Ascending aorta (tissue), 2 donors: Measurements from ENCODE around the gene SLC16A12. TPM values are rescaled to one million over a fixed set of nuclear protein-coding genes. Genes with fewer than 3 reads are reported as not detected.

ENCODE experiments used
- DNase-seq, 2 donors: peaks; one replicate each; pipeline ENCODE4 v3.0.0-alpha.2; 2019; ENCODE audit warnings: low spot score in 2 of 2
- H3K27ac ChIP-seq, 2 donors: fragments of 200-600 bp; sonication (generic); one replicate each; pipeline ENCODE4 v1.5.1; 2016 to 2017; ENCODE audit warnings: mild to moderate bottlenecking in 1 of 2
- H3K27me3 ChIP-seq: fragments of 200-600 bp; sonication (generic); one replicate; pipeline ENCODE4 v1.5.1; 2017
- H3K36me3 ChIP-seq, 2 donors: fragments of 200-600 bp; sonication (generic); one replicate each; pipeline ENCODE4 v1.5.1; 2016
- H3K4me1 ChIP-seq, 2 donors: fragments of 200-600 bp; sonication (generic); one replicate each; pipeline ENCODE4 v1.5.1; 2016 to 2017; ENCODE audit warnings: mild to moderate bottlenecking in 1 of 2
- H3K4me3 ChIP-seq, 2 donors: fragments of 200-600 bp; sonication (generic); one replicate each; pipeline ENCODE4 v1.5.1; 2016 to 2017; ENCODE audit warnings: mild to moderate bottlenecking in 1 of 2
- H3K9me3 ChIP-seq, 2 donors: fragments of 200-600 bp; sonication (generic); one replicate each; pipeline ENCODE4 v1.5.1; 2016
- intact Hi-C: fragments of 100-400 bp; cut with DNase I; formaldehyde crosslinking; loops from one replicate; pipeline ENCODE4 v1.15.1; 2023
- total RNA-seq: library from RNA; depleted of rRNA; stranded (reverse); fragments of >200 nt; gene quantifications from one replicate; pipeline ENCODE4 v1.1.0, GENCODE V29; 2016
- TF ChIP-seq, protein P1 (sequence below), 3 experiments: fragments of 200-600 bp in 2 of 3; fragments of 450-650 bp in 1 of 3; sonication (generic) in 2 of 3; IDR thresholded peaks; one replicate each; pipeline ENCODE4 v1.5.1; 2016 to 2019; ENCODE audit warnings: antibody characterized with exemption in 3 of 3, mild to moderate bottlenecking in 1 of 3, moderate library complexity in 1 of 3

The SLC16A12 gene
- total RNA-seq, 1 donor from 2014 or later = not detected

- intact Hi-C loops = no loop called here
These were observed 29.6 kb downstream of the SLC16A12 start for GRCh38 chr10:89505640-89506275.

GRCh38 chr10:89504691-89505090 is 30.7 kb downstream of the SLC16A12 start:
- Histone ChIP-seq H3K4me3 (no peak overlapping the region), H3K36me3 (no peaks in the 10 kb centered on the region), H3K4me1 (no peaks in the 10 kb centered on the region), H3K27ac (no peak overlapping the region), H3K27me3 (no peaks in the 10 kb centered on the region), H3K9me3 (no peaks in the 10 kb centered on the region)
- no peak for DNase-seq
- intact Hi-C loops = no loop called here
- TF ChIP-seq, protein P1, sequence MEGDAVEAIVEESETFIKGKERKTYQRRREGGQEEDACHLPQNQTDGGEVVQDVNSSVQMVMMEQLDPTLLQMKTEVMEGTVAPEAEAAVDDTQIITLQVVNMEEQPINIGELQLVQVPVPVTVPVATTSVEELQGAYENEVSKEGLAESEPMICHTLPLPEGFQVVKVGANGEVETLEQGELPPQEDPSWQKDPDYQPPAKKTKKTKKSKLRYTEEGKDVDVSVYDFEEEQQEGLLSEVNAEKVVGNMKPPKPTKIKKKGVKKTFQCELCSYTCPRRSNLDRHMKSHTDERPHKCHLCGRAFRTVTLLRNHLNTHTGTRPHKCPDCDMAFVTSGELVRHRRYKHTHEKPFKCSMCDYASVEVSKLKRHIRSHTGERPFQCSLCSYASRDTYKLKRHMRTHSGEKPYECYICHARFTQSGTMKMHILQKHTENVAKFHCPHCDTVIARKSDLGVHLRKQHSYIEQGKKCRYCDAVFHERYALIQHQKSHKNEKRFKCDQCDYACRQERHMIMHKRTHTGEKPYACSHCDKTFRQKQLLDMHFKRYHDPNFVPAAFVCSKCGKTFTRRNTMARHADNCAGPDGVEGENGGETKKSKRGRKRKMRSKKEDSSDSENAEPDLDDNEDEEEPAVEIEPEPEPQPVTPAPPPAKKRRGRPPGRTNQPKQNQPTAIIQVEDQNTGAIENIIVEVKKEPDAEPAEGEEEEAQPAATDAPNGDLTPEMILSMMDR (IDR thresholded peaks at IDR 0.05) = no peak

More at GRCh38 chr10:89505640-89506275, 29.6 kb downstream of the SLC16A12 start:
- no peaks in the 10 kb centered on the region for H3K4me1 ChIP-seq
- H3K9me3 ChIP-seq = no peaks in the 10 kb centered on the region
- H3K27me3 ChIP-seq = no peaks in the 10 kb centered on the region
- H3K4me3 ChIP-seq = no peak overlapping the region
- TF ChIP-seq, protein P1 (IDR thresholded peaks at IDR 0.05) = no peak
- DNase-seq = no peak
- no peaks in the 10 kb centered on the region for H3K36me3 ChIP-seq
- H3K27ac ChIP-seq = no peak overlapping the region

GRCh38 chr10:89503652-89504370 is 31.6 kb downstream of the SLC16A12 start:
- TF ChIP-seq, protein P1 (IDR thresholded peaks at IDR 0.05) = no peak
- intact Hi-C loops = no loop called here
- Histone ChIP-seq H3K4me3 (no peak overlapping the region), H3K9me3 (no peaks in the 10 kb centered on the region), H3K36me3 (no peaks in the 10 kb centered on the region), H3K27me3 (no peaks in the 10 kb centered on the region), H3K27ac (no peak overlapping the region), H3K4me1 (no peaks in the 10 kb centered on the region)
- DNase-seq = no peak

- H3K27ac ChIP-seq = no peak overlapping the region
- H3K27me3 ChIP-seq = no peaks in the 10 kb centered on the region
- TF ChIP-seq, protein P1 (IDR thresholded peaks at IDR 0.05) = no peak
- H3K36me3 ChIP-seq = no peaks in the 10 kb centered on the region
- H3K4me3 ChIP-seq = no peak overlapping the region
- no peaks in the 10 kb centered on the region for H3K4me1 ChIP-seq
- DNase-seq = no peak
- intact Hi-C loops = no loop called here
- no peaks in the 10 kb centered on the region for H3K9me3 ChIP-seq
These were observed 32.2 kb downstream of the SLC16A12 start for GRCh38 chr10:89503151-89503550.

DNA sequence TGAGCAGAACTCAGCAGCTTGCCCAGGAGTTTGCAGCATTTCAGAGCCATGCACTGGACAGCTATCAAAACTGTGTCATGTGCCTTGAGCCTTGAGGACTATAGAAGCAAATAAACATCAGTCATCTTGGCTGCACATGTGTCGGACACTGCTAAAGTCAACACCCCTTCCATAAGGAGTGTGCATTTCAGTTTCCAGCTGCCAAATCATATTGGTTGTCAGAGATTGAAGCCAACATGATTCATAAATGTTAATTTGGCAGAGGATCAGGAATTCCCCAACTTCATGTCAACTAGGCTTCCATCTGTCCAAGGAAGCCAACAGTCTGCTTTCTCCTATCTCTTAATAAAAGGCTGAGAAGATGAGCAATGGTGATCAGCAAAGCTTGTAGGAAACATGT is 32.8 kb downstream of the SLC16A12 start:
- intact Hi-C loops = no loop called here

More for the DNA sequence above, 32.8 kb downstream of the SLC16A12 start:
- Histone ChIP-seq H3K27me3 (no peaks in the 10 kb centered on the region), H3K36me3 (no peaks in the 10 kb centered on the region), H3K27ac (no peak overlapping the region), H3K4me3 (no peak overlapping the region), H3K9me3 (no peaks in the 10 kb centered on the region), H3K4me1 (no peaks in the 10 kb centered on the region)
- TF ChIP-seq, protein P1 (IDR thresholded peaks at IDR 0.05) = no peak
- DNase-seq = no peak
